ENCODE data around the gene GIPC2. TPM values are rescaled to one million over a fixed set of nuclear protein-coding genes. Genes with fewer than 3 reads are reported as not detected.

Gene GIPC2
- total RNA-seq, 1 experiment from 2014 or later, result 0.07 TPM

- H3K9me3 ChIP-seq (ENCODE audit: control insufficient read depth in 1 of 2, insufficient read depth in 1 of 2, low read depth in 1 of 2, low read length in 2 of 2), result no peaks in the 10 kb centered on the region
- intact Hi-C loops (cut with micrococcal nuclease), result no loop called here
- no peak for DNase-seq (ENCODE audit: low read depth, low spot score)
Measured at GRCh38 chr1:78132174-78132947, 86.6 kb downstream of the GIPC2 start.

GRCh38 chr1:78132948-78133322, 87.2 kb downstream of the GIPC2 start:
- CTCF ChIA-PET, result no interaction called here
- H3K4me1 ChIP-seq (ENCODE audit: control insufficient read depth in 1 of 2, insufficient read depth in 2 of 2, low read length in 2 of 2), result no peaks in the 10 kb centered on the region
- intact Hi-C loops (cut with micrococcal nuclease), result no loop called here
- H3K9me3 ChIP-seq (ENCODE audit: control insufficient read depth in 1 of 2, insufficient read depth in 1 of 2, low read depth in 1 of 2, low read length in 2 of 2), result no peaks in the 10 kb centered on the region
- DNase-seq (ENCODE audit: low read depth, low spot score), result no peak
- no peak for ATAC-seq
- no peaks in the 10 kb centered on the region for H3K36me3 ChIP-seq (ENCODE audit: control insufficient read depth in 1 of 2, insufficient read depth in 2 of 2, low read length in 2 of 2)
- no TSS peak for BruUV-seq (replicated peaks)
- no peak overlapping the region for H3K4me3 ChIP-seq (replicated peaks in 1 of 2; ENCODE audit: low read depth in 1 of 2, low read length in 2 of 2)
- no peak overlapping the region for H2AFZ ChIP-seq (ENCODE audit: low read depth, low read length, poor library complexity, severe bottlenecking)
- RAD21 ChIA-PET (ENCODE audit: low non-redundant PET in 1 of 2, low total read pairs in 2 of 2, uncharacterized antibody in 2 of 2, unreplicated experiment in 2 of 2), result no interaction called here
- H3K27ac ChIP-seq (ENCODE audit: low read depth, low read length), result no peak overlapping the region
- no peaks in the 10 kb centered on the region for H3K27me3 ChIP-seq (ENCODE audit: insufficient read depth, low read length)
- no peaks in the 10 kb centered on the region for H4K20me1 ChIP-seq (ENCODE audit: insufficient read depth)
- no peak overlapping the region for H3K9ac ChIP-seq (ENCODE audit: low read length)
- TF ChIP-seq YY1 (IDR thresholded peaks at IDR 0.05; ENCODE audit: extremely low read depth, insufficient replicate concordance, low read depth, low read length) (no peak), SIN3A (IDR thresholded peaks at IDR 0.05; ENCODE audit: low read depth) (no peak), MAX (IDR thresholded peaks at IDR 0.05) (no peak), POLR2A (IDR thresholded peaks at IDR 0.05; ENCODE audit: borderline replicate concordance, extremely low read depth, insufficient read depth, insufficient read length) (no peak), SRF (IDR thresholded peaks at IDR 0.05; ENCODE audit: low read depth) (no peak), CTCF (IDR thresholded peaks at IDR 0.05 in 2 of 3, conservative IDR thresholded peaks at IDR 0.05 in 1 of 3; ENCODE audit: borderline replicate concordance in 1 of 3, insufficient read depth in 1 of 3, low read depth in 2 of 3, low read length in 2 of 3) (no peak)
- no peaks in the 10 kb centered on the region for H3K79me2 ChIP-seq (ENCODE audit: insufficient read depth, low read length)
- POLR2A ChIA-PET, result no interaction called here
- H3K9me2 ChIP-seq (ENCODE audit: insufficient read depth), result no peaks in the 10 kb centered on the region
- no peak overlapping the region for H3K4me2 ChIP-seq (ENCODE audit: low read length)

More at GRCh38 chr1:78132174-78132947, 86.6 kb downstream of the GIPC2 start:
- Histone ChIP-seq H3K79me2 (ENCODE audit: insufficient read depth, low read length) (no peaks in the 10 kb centered on the region), H3K4me1 (ENCODE audit: control insufficient read depth in 1 of 2, insufficient read depth in 2 of 2, low read length in 2 of 2) (no peaks in the 10 kb centered on the region), H4K20me1 (ENCODE audit: insufficient read depth) (no peaks in the 10 kb centered on the region), H3K9me2 (ENCODE audit: insufficient read depth) (no peaks in the 10 kb centered on the region), H3K9ac (ENCODE audit: low read length) (no peak overlapping the region), H3K36me3 (ENCODE audit: control insufficient read depth in 1 of 2, insufficient read depth in 2 of 2, low read length in 2 of 2) (no peaks in the 10 kb centered on the region), H3K4me3 (replicated peaks in 1 of 2; ENCODE audit: low read depth in 1 of 2, low read length in 2 of 2) (no peak overlapping the region), H3K27ac (ENCODE audit: low read depth, low read length) (no peak overlapping the region), H3K4me2 (ENCODE audit: low read length) (no peak overlapping the region), H2AFZ (ENCODE audit: low read depth, low read length, poor library complexity, severe bottlenecking) (no peak overlapping the region), H3K27me3 (ENCODE audit: insufficient read depth, low read length) (no peaks in the 10 kb centered on the region)
- ChIA-PET POLR2A (no interaction called here), CTCF (interaction anchor here (1.0 to 3.5 kb wide), 9 partner anchors 8 to 488 kb away, joined by 3 to 40 read pairs (median 5); partner anchors contain the start of gene IFI44L), RAD21 (ENCODE audit: low non-redundant PET in 1 of 2, low total read pairs in 2 of 2, uncharacterized antibody in 2 of 2, unreplicated experiment in 2 of 2) (interaction anchor here in 1 of 2 experiments (1.1 kb wide), 1 partner anchor 476 kb away, joined by 3 read pairs; no protein-coding TSS in a partner anchor)
- no TSS peak for BruUV-seq (replicated peaks)
- ATAC-seq, result no peak
- TF ChIP-seq ZFX (IDR thresholded peaks at IDR 0.05) (no peak), TCF7L2 (IDR thresholded peaks at IDR 0.05; ENCODE audit: borderline replicate concordance, extremely low read depth, insufficient read depth, insufficient read length) (no peak), POLR2A (IDR thresholded peaks at IDR 0.05; ENCODE audit: borderline replicate concordance, extremely low read depth, insufficient read depth, insufficient read length) (no peak)

All from HCT116 (cell line).